GM12878 (cell line): ENCODE results near the gene CSH1. TPM values are rescaled to one million over a fixed set of nuclear protein-coding genes. Genes with fewer than 3 reads are reported as not detected.

ENCODE experiments used
- CBFB ChIP-seq: IDR thresholded peaks from 2 replicates; pipeline ENCODE4 v1.6.1; 2016; ENCODE audit warnings: antibody characterized with exemption, low read depth
- CEBPZ ChIP-seq: fragments of 150-350 bp; IDR thresholded peaks from 2 replicates; pipeline ENCODE4 v1.6.1; 2016; ENCODE audit warnings: low read depth, low read length
- CUX1 ChIP-seq: IDR thresholded peaks from 2 replicates; pipeline ENCODE4 v1.6.1; 2012; ENCODE audit warnings: improper control_type of control experiment, low read depth, low read length; ENCODE audit not compliant: insufficient replicate concordance
- MEF2B ChIP-seq: fragments of 450-650 bp; IDR thresholded peaks from 2 replicates; pipeline ENCODE4 v1.6.1; 2018; ENCODE audit warnings: mild to moderate bottlenecking, moderate library complexity; ENCODE audit not compliant: partially characterized antibody, poor library complexity, severe bottlenecking
- RUNX3 ChIP-seq: IDR thresholded peaks from 2 replicates; pipeline ENCODE4 v1.6.1; 2012; ENCODE audit warnings: low read length, inconsistent platforms
- SIX5 ChIP-seq: IDR thresholded peaks from 2 replicates; pipeline ENCODE4 v1.6.1; 2011; ENCODE audit warnings: mild to moderate bottlenecking, low read depth, low read length, moderate library complexity; ENCODE audit not compliant: severe bottlenecking
- polyA plus RNA-seq, 11 experiments: library from polyadenylated mRNA; depleted of rRNA in 4 of 11; unstranded in 6 of 11; stranded (reverse) in 5 of 11; fragments of >200 nt; fragmentation: Nextera tagmentation in 4 of 11; fragmentation: Illumina TruSeq in 1 of 11; extraction: Ambion mirVana in 4 of 11; extraction: Trizol in 1 of 11; gene quantifications; 1 replicate in 1 of 11; 2 replicates in 10 of 11; pipeline versions ENCODE4 v1.2.1 to v1.2.3, GENCODE V29; 2011 to 2016; ENCODE audit warnings: inconsistent platforms in 2 of 11, missing spikeins in 2 of 11, low read depth in 1 of 11
- total RNA-seq, 4 experiments: library from RNA; depleted of rRNA in 3 of 4; stranded (reverse); fragments of >200 nt in 3 of 4; fragmentation: Illumina TruSeq in 1 of 4; extraction: Trizol in 1 of 4; gene quantifications; 2 replicates each; pipeline versions ENCODE4 v1.2.1 to v1.2.3, GENCODE V29; 2013 to 2021

Gene CSH1
- total and polyA plus RNA-seq, 10 of the 15 experiments (the other 5 are each of a cell fraction or from before 2014, with no cell fraction given): not detected

- TF ChIP-seq CBFB (no peak), CUX1 (no peak), SIX5 (no peak), MEF2B (no peak), RUNX3 (no peak), CEBPZ (no peak)
Measured at GRCh38 chr17:63918305-63918704, 21.9 kb upstream of the CSH1 start (continued).
